OCI-LY7 (cell line): Measurements from ENCODE around the gene PPM1N. TPM values are rescaled to one million over a fixed set of nuclear protein-coding genes. Genes with fewer than 3 reads are reported as not detected.

Experiments
- BruUV-seq: library from RNA; stranded (reverse); fragments of 400-500 nt; replicated peaks from 2 replicates; lab custom pipeline; 2021; lab: Mats Ljungman, UMichigan
- CTCF ChIA-PET: fragments of 300-600 bp; sonication (Branson Sonifier 250); formaldehyde crosslinking; loops from one replicate; lab custom pipeline; 2022; ENCODE audit warnings: antibody characterized with exemption; ENCODE audit not compliant: unreplicated experiment; lab: Charles Lee
- POLR2A ChIA-PET: fragments of 300-600 bp; sonication (Branson Sonifier 250); formaldehyde crosslinking; loops from one replicate; lab custom pipeline; 2022; ENCODE audit warnings: antibody characterized with exemption; lab: Charles Lee
- DNase-seq: peaks from one replicate; pipeline ENCODE4 v3.0.0-alpha.2; 2015; ENCODE audit warnings: low spot score
- H2AFZ ChIP-seq: fragments of 200-600 bp; sonication (generic), shearing (Covaris generic); 2 replicates; pipeline ENCODE4 v1.6.1; 2014; ENCODE audit warnings: mild to moderate bottlenecking, antibody characterized with exemption, low read length, moderate library complexity
- H3K27ac ChIP-seq: fragments of 200-600 bp; sonication (generic); 2 replicates; pipeline ENCODE4 v1.5.1; 2014; ENCODE audit warnings: mixed run types, low read depth, mild to moderate bottlenecking, moderate library complexity, low read length, inconsistent platforms; ENCODE audit not compliant: poor library complexity, severe bottlenecking
- H3K36me3 ChIP-seq: fragments of 200-600 bp; sonication (generic); 2 replicates; pipeline ENCODE4 v1.6.1; 2014; ENCODE audit warnings: mild to moderate bottlenecking, antibody characterized with exemption, low read length, moderate library complexity, mixed read lengths; ENCODE audit not compliant: insufficient read depth
- H3K4me1 ChIP-seq: fragments of 200-600 bp; sonication (generic); 2 replicates; pipeline ENCODE4 v1.5.1; 2014; ENCODE audit warnings: mild to moderate bottlenecking, low read length; ENCODE audit not compliant: insufficient read depth, poor library complexity, severe bottlenecking
- H3K4me2 ChIP-seq: fragments of 200-600 bp; sonication (generic); 2 replicates; pipeline ENCODE4 v1.6.1; 2014; ENCODE audit warnings: mild to moderate bottlenecking, low read length
- H3K4me3 ChIP-seq: fragments of 200-600 bp; sonication (generic); 2 replicates; pipeline ENCODE4 v1.5.1; 2014; ENCODE audit warnings: mild to moderate bottlenecking, low read depth, low read length; ENCODE audit not compliant: poor library complexity, severe bottlenecking
- H3K79me2 ChIP-seq: fragments of 200-600 bp; sonication (generic); 2 replicates; pipeline ENCODE4 v1.6.1; 2016; ENCODE audit warnings: low read depth, mild to moderate bottlenecking, low read length, moderate library complexity, mixed read lengths; ENCODE audit not compliant: insufficient read depth
- H3K9me2 ChIP-seq: fragments of 200-600 bp; sonication (generic); 2 replicates; pipeline ENCODE4 v1.6.1; 2016; ENCODE audit warnings: mild to moderate bottlenecking, low read length, mixed read lengths; ENCODE audit not compliant: insufficient read depth
- H3K9me3 ChIP-seq: fragments of 200-600 bp; sonication (generic); 2 replicates; pipeline ENCODE4 v1.6.1; 2014; ENCODE audit warnings: mild to moderate bottlenecking, mixed run types, low read length, mixed read lengths
- H4K20me1 ChIP-seq: fragments of 200-600 bp; sonication (generic); 2 replicates; pipeline ENCODE4 v1.6.1; 2014; ENCODE audit warnings: mild to moderate bottlenecking, antibody characterized with exemption, low read length, moderate library complexity, mixed read lengths; ENCODE audit not compliant: insufficient read depth
- CTCF ChIP-seq: fragments of 200-600 bp; sonication (generic); conservative IDR thresholded peaks from 2 replicates; pipeline ENCODE4 v1.5.1; 2014; ENCODE audit warnings: mild to moderate bottlenecking, antibody characterized with exemption, low read length, moderate library complexity, mixed read lengths
- EZH2phosphoT487 ChIP-seq: fragments of 200-600 bp; sonication (generic); IDR thresholded peaks from 2 replicates; pipeline ENCODE4 v1.6.1; 2018; ENCODE audit warnings: low read depth, borderline replicate concordance, mild to moderate bottlenecking, mixed run types, antibody characterized with exemption, low read length, moderate library complexity, mixed read lengths
- intact Hi-C: fragments of 100-400 bp; cut with micrococcal nuclease; formaldehyde crosslinking; loops from one replicate; pipeline ENCODE4 v1.10.0; 2022; ENCODE audit not compliant: unreplicated experiment
- total RNA-seq, 2 experiments: library from RNA; depleted of rRNA in 1 of 2; stranded (reverse); fragments of >200 nt in 1 of 2; shearing (Covaris generic) in 1 of 2; gene quantifications; 2 replicates each; pipeline ENCODE4 v1.2.3, GENCODE V29; 2014 to 2022

Gene PPM1N
- total RNA-seq, 2 experiments from 2014 or later, result 1.6 to 2.8 TPM

GRCh38 chr19:45473682-45474605, 24.3 kb upstream of the PPM1N start:
- BruUV-seq, result no TSS peak
- Histone ChIP-seq H3K4me1 (peaks cover 35% of the 10 kb centered on the region), H3K9me2 (no peaks in the 10 kb centered on the region), H4K20me1 (no peaks in the 10 kb centered on the region), H3K9me3 (no peaks in the 10 kb centered on the region), H3K27ac (no peak overlapping the region), H3K4me3 (no peak overlapping the region), H3K79me2 (no peaks in the 10 kb centered on the region; the same call in 1 of the 2 replicates), H2AFZ (no peak overlapping the region), H3K36me3 (no peaks in the 10 kb centered on the region), H3K4me2 (no peak overlapping the region)
- no peak for DNase-seq
- CTCF ChIA-PET, result interaction anchor here (0.6 kb wide), 1 partner anchor 49 kb away, joined by 3 read pairs; no protein-coding TSS in a partner anchor
- POLR2A ChIA-PET, result no interaction called here
- intact Hi-C loops, result no loop called here
- TF ChIP-seq CTCF (no peak), EZH2phosphoT487 (no peak)

GRCh38 chr19:45474606-45475521, 23.4 kb upstream of the PPM1N start:
- Histone ChIP-seq H3K9me2 (no peaks in the 10 kb centered on the region), H3K4me3 (no peak overlapping the region), H3K27ac (no peak overlapping the region), H3K9me3 (no peaks in the 10 kb centered on the region), H4K20me1 (no peaks in the 10 kb centered on the region), H3K79me2 (no peaks in the 10 kb centered on the region; the same call in 1 of the 2 replicates), H2AFZ (no peak overlapping the region), H3K4me1 (peaks cover 38% of the 10 kb centered on the region), H3K4me2 (no peak overlapping the region), H3K36me3 (no peaks in the 10 kb centered on the region)
- TF ChIP-seq EZH2phosphoT487 (no peak), CTCF (no peak)
- ChIA-PET POLR2A (no interaction called here), CTCF (interaction anchor here (1.0 kb wide), 1 partner anchor 35 kb away, joined by 3 read pairs; no protein-coding TSS in a partner anchor)
- no TSS peak for BruUV-seq
- DNase-seq, result no peak
- intact Hi-C loops, result no loop called here
